AG09309 (cell line): ENCODE measurements around the gene RPS26.

Experiments
- DNase-seq: peaks from one replicate; pipeline ENCODE4 v3.0.0-alpha.2; 2010; ENCODE audit warnings: low read depth
- H3K4me3 ChIP-seq: 2 replicates; pipeline ENCODE4 v1.5.1; 2011; ENCODE audit warnings: mild to moderate bottlenecking, low read depth, low read length, moderate library complexity; ENCODE audit not compliant: control insufficient read depth
- CTCF ChIP-seq: IDR thresholded peaks from 2 replicates; pipeline ENCODE4 v1.5.1; 2011; ENCODE audit warnings: mild to moderate bottlenecking, low read depth, low read length, inconsistent platforms; ENCODE audit not compliant: insufficient read depth, control insufficient read depth; ENCODE audit errors: missing control alignments

The RPS26 gene

DNA sequence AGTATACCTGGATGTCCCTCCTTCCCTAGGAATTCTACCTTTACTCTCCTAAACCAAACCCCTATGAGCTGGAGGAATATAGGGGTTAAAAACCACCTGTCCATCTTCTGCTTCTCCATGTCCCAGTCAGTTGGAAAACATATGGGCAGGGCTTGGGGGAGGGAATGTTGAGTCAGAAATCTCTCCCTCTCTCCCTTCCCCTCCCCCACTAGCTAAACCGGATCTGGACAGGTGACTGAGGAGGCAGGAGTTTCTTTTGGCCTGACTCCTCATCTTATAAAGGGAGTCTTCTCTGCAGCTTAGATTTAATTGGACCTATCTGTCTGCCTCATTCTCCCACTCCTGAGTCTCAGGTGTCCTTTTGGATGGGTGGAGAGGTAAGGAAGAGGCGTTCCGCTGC, 44.4 kb downstream of the RPS26 start:
- no peak for DNase-seq

GRCh38 chr12:56086608-56087007, 44.9 kb downstream of the RPS26 start:
- no peak overlapping the region for H3K4me3 ChIP-seq
- TF ChIP-seq CTCF, result no peak
- DNase-seq, result no peak

More for the DNA sequence above, 44.4 kb downstream of the RPS26 start:
- no peak overlapping the region for H3K4me3 ChIP-seq
- TF ChIP-seq CTCF, result no peak

GRCh38 chr12:56087220-56087619, 45.5 kb downstream of the RPS26 start:
- no peak for DNase-seq
- no peak overlapping the region for H3K4me3 ChIP-seq
- no peak for TF ChIP-seq CTCF
